Panc1 (cell line): ENCODE results near the gene FGD5. TPM values are rescaled to one million over a fixed set of nuclear protein-coding genes. Genes with fewer than 3 reads are reported as not detected.

ENCODE experiments used
- ATAC-seq: fragments of 200-7000 bp; cut with Tn5 transposase; 2 replicates; pipeline ENCODE4 v1.9.1; 2020; ENCODE audit warnings: mild to moderate bottlenecking, moderate library complexity
- BruUV-seq: library from RNA; stranded (reverse); fragments of 400-500 nt; replicated peaks from 2 replicates; lab custom pipeline; 2021; lab: Mats Ljungman, UMichigan
- CTCF ChIA-PET: fragments of 300-600 bp; sonication (Branson Sonifier 250); formaldehyde crosslinking; loops from one replicate; lab custom pipeline; 2022; ENCODE audit warnings: antibody characterized with exemption; lab: Charles Lee
- POLR2A ChIA-PET: fragments of 300-600 bp; sonication (Branson Sonifier 250); formaldehyde crosslinking; loops from one replicate; lab custom pipeline; 2022; ENCODE audit warnings: antibody characterized with exemption; lab: Charles Lee
- DNase-seq: peaks from one replicate; pipeline ENCODE4 v3.0.0-alpha.2; 2010; ENCODE audit warnings: low read depth, low spot score
- H3K27ac ChIP-seq: 2 replicates; pipeline ENCODE4 v1.5.1; 2011; ENCODE audit warnings: mild to moderate bottlenecking, low read length, inconsistent platforms
- H3K27me3 ChIP-seq: fragments of 200-500 bp; sonication (Bioruptor generic); 2 replicates; pipeline ENCODE4 v1.6.0; 2014; ENCODE audit warnings: low read length, inconsistent platforms; ENCODE audit not compliant: control insufficient read depth, insufficient read depth
- H3K36me3 ChIP-seq: fragments of 200-500 bp; sonication (Bioruptor generic); 2 replicates; pipeline ENCODE4 v1.5.1; 2014; ENCODE audit warnings: inconsistent platforms, mild to moderate bottlenecking, low read length, moderate library complexity; ENCODE audit not compliant: control insufficient read depth, insufficient read depth
- H3K4me1 ChIP-seq: 2 replicates; pipeline ENCODE4 v1.5.1; 2011; ENCODE audit warnings: inconsistent platforms, mild to moderate bottlenecking, low read length, moderate library complexity; ENCODE audit not compliant: control insufficient read depth, insufficient read depth
- H3K4me3 ChIP-seq, 2 experiments: 2 replicates each; pipeline ENCODE4 v1.5.1; 2011 to 2012; ENCODE audit warnings: low read depth in 2 of 2, low read length in 2 of 2, mild to moderate bottlenecking in 2 of 2, inconsistent platforms in 1 of 2, moderate library complexity in 1 of 2
- H3K9me3 ChIP-seq: fragments of 200-500 bp; sonication (Bioruptor generic); 2 replicates; pipeline ENCODE4 v1.5.1; 2014; ENCODE audit warnings: low read depth, mild to moderate bottlenecking, inconsistent platforms, low read length, moderate library complexity; ENCODE audit not compliant: control insufficient read depth, insufficient read depth
- POLR2AphosphoS5 ChIP-seq: IDR thresholded peaks from 2 replicates; pipeline ENCODE4 v1.6.1; 2012; ENCODE audit warnings: mild to moderate bottlenecking, low read depth, low read length, moderate library complexity
- SIN3A ChIP-seq: IDR thresholded peaks from 2 replicates; pipeline ENCODE4 v1.6.1; 2012; ENCODE audit warnings: low read depth, mild to moderate bottlenecking, low read length, moderate library complexity, borderline replicate concordance; ENCODE audit not compliant: insufficient read depth
- TCF7L2 ChIP-seq: IDR thresholded peaks from 2 replicates; pipeline ENCODE4 v1.6.1; 2011; ENCODE audit warnings: mild to moderate bottlenecking, low read depth, low read length, inconsistent platforms
- in situ Hi-C: cut with HindIII; loops from 2 replicates; pipeline ENCODE4 v1.10.0; 2016; ENCODE audit warnings: low sequenced_read_pairs, low pct_unique_long_range_greater_than_20kb
- intact Hi-C: fragments of 100-400 bp; cut with micrococcal nuclease; formaldehyde crosslinking; loops from one replicate; pipeline ENCODE4 v1.10.0; 2022; ENCODE audit not compliant: unreplicated experiment
- total RNA-seq: library from RNA; stranded (reverse); gene quantifications from one replicate; pipeline ENCODE4 v1.2.1, GENCODE V29; 2021; ENCODE audit not compliant: unreplicated experiment
- TF ChIP-seq, protein P1 (sequence below): fragments of 450-650 bp; IDR thresholded peaks from 2 replicates; pipeline ENCODE4 v1.5.1; 2017; ENCODE audit warnings: mild to moderate bottlenecking
- TF ChIP-seq, protein P2 (sequence below), 2 experiments: IDR thresholded peaks; 2 replicates each; pipeline ENCODE4 v1.6.1; 2011 to 2012; ENCODE audit warnings: low read depth in 2 of 2, control low read depth in 1 of 2, low read length in 1 of 2, mild to moderate bottlenecking in 1 of 2, moderate library complexity in 1 of 2; ENCODE audit not compliant: insufficient read depth in 1 of 2

The FGD5 gene
- total RNA-seq, 1 experiment from 2014 or later, result 0.77 TPM

DNA sequence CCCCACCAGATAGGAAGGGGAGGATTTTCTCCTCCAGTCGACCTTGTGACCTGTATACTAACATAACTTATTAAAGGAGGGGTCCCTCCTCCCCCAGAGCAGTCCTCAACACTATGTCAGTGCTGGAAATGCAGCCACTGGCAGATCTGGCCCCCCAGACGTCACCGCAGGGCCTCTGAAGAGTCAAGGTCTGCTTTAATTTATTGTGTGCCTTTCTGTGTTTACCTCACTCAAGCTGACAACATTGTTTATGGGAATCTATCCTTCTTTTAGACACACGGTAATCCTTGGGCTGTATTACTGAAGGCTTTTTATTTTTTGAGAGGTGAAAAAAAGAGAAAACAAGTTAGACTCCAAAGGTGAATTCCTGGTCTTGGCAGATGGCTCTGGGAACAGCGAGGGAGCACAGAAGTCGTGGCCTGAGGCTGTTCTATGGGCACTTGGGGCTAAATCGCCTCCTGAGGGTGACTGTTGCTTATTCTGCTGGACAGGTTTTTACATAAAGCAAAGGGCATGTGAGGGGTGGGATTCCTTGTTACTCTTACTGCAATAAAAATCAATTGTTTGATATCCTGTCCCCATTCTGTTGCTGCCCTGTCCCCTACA is 115.2 kb downstream of the FGD5 start:
- TF ChIP-seq SIN3A, result no peak
- TF ChIP-seq, protein P1, sequence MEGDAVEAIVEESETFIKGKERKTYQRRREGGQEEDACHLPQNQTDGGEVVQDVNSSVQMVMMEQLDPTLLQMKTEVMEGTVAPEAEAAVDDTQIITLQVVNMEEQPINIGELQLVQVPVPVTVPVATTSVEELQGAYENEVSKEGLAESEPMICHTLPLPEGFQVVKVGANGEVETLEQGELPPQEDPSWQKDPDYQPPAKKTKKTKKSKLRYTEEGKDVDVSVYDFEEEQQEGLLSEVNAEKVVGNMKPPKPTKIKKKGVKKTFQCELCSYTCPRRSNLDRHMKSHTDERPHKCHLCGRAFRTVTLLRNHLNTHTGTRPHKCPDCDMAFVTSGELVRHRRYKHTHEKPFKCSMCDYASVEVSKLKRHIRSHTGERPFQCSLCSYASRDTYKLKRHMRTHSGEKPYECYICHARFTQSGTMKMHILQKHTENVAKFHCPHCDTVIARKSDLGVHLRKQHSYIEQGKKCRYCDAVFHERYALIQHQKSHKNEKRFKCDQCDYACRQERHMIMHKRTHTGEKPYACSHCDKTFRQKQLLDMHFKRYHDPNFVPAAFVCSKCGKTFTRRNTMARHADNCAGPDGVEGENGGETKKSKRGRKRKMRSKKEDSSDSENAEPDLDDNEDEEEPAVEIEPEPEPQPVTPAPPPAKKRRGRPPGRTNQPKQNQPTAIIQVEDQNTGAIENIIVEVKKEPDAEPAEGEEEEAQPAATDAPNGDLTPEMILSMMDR, result no peak
- TF ChIP-seq, protein P2, sequence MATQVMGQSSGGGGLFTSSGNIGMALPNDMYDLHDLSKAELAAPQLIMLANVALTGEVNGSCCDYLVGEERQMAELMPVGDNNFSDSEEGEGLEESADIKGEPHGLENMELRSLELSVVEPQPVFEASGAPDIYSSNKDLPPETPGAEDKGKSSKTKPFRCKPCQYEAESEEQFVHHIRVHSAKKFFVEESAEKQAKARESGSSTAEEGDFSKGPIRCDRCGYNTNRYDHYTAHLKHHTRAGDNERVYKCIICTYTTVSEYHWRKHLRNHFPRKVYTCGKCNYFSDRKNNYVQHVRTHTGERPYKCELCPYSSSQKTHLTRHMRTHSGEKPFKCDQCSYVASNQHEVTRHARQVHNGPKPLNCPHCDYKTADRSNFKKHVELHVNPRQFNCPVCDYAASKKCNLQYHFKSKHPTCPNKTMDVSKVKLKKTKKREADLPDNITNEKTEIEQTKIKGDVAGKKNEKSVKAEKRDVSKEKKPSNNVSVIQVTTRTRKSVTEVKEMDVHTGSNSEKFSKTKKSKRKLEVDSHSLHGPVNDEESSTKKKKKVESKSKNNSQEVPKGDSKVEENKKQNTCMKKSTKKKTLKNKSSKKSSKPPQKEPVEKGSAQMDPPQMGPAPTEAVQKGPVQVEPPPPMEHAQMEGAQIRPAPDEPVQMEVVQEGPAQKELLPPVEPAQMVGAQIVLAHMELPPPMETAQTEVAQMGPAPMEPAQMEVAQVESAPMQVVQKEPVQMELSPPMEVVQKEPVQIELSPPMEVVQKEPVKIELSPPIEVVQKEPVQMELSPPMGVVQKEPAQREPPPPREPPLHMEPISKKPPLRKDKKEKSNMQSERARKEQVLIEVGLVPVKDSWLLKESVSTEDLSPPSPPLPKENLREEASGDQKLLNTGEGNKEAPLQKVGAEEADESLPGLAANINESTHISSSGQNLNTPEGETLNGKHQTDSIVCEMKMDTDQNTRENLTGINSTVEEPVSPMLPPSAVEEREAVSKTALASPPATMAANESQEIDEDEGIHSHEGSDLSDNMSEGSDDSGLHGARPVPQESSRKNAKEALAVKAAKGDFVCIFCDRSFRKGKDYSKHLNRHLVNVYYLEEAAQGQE (IDR thresholded peaks at IDR 0.05; ENCODE audit: insufficient read depth in 1 of 2, low read depth in 2 of 2, low read length in 1 of 2), result no peak
- DNase-seq, result no peak
- in situ Hi-C loops (no loop called here), intact Hi-C loops (no loop called here)
- BruUV-seq, result no TSS peak
- H3K9me3 ChIP-seq, result no peaks in the 10 kb centered on the region
- H3K27me3 ChIP-seq, result no peaks in the 10 kb centered on the region
- CTCF ChIA-PET, result no interaction called here
- no peak overlapping the region for H3K27ac ChIP-seq
- no peaks in the 10 kb centered on the region for H3K4me1 ChIP-seq
- ATAC-seq, result no peak
- POLR2A ChIA-PET, result no interaction called here
- no peak overlapping the region for H3K4me3 ChIP-seq
- H3K36me3 ChIP-seq, result no peaks in the 10 kb centered on the region

DNA sequence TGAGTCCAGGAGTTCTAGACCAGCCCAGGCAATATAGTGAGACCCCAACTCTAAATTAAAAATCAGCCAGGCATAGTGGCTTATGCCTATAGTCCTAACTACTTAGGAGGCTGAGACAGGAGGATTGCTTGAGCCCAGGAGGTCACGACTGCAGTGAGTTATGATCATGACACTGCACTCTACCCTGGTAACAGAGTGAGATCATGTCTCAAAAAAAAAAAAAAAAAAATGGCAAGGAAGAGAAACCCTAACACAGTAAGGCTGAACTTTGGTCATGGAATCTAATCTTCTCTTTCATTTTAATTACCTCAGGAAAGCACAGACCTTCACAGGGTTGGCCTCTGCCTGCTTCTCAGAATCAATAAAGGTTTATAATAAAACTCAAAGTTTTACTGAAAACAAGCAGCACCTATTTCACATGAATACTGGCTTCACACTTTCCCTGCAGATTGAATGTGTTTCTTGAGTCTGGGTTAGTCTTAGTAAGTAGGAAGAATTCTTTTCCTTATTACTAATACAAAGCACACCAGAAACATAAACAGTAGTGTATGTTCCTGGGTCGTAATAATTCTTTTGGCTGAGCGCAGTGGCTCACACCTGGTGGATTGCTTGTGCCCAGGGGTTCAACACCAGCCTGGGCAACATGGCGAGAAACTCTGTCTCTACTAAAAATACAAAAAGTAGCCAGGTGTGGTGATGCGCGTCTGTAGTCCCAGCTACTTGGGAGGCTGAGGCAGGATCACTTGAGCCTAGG is 117.0 kb downstream of the FGD5 start:
- in situ Hi-C loops, result no loop called here

More for the DNA sequence above, 117.0 kb downstream of the FGD5 start:
- no peaks in the 10 kb centered on the region for H3K36me3 ChIP-seq
- ChIA-PET CTCF (no interaction called here), POLR2A (no interaction called here)
- ATAC-seq (no peak), DNase-seq (no peak)
- H3K27ac ChIP-seq, result no peak overlapping the region
- no peak overlapping the region for H3K4me3 ChIP-seq
- H3K4me1 ChIP-seq, result no peaks in the 10 kb centered on the region
- H3K27me3 ChIP-seq, result no peaks in the 10 kb centered on the region
- TF ChIP-seq, protein P1, result no peak
- TF ChIP-seq, protein P2 (IDR thresholded peaks at IDR 0.05; ENCODE audit: insufficient read depth in 1 of 2, low read depth in 2 of 2, low read length in 1 of 2), result no peak
- no peak for TF ChIP-seq TCF7L2
- TF ChIP-seq POLR2AphosphoS5, result no peak
- TF ChIP-seq SIN3A, result no peak
- no peaks in the 10 kb centered on the region for H3K9me3 ChIP-seq
- intact Hi-C loops, result no loop called here
- BruUV-seq, result no TSS peak
